GM15510 (cell line): ENCODE measurements around the gene INHBE.

Source experiments
- POLR2A ChIP-seq: IDR thresholded peaks from 3 replicates; pipeline ENCODE4 v1.6.1; 2011; ENCODE audit warnings: borderline replicate concordance; ENCODE audit not compliant: insufficient read length; ENCODE audit errors: extremely low read depth

INHBE gene, protein sequence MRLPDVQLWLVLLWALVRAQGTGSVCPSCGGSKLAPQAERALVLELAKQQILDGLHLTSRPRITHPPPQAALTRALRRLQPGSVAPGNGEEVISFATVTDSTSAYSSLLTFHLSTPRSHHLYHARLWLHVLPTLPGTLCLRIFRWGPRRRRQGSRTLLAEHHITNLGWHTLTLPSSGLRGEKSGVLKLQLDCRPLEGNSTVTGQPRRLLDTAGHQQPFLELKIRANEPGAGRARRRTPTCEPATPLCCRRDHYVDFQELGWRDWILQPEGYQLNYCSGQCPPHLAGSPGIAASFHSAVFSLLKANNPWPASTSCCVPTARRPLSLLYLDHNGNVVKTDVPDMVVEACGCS

DNA sequence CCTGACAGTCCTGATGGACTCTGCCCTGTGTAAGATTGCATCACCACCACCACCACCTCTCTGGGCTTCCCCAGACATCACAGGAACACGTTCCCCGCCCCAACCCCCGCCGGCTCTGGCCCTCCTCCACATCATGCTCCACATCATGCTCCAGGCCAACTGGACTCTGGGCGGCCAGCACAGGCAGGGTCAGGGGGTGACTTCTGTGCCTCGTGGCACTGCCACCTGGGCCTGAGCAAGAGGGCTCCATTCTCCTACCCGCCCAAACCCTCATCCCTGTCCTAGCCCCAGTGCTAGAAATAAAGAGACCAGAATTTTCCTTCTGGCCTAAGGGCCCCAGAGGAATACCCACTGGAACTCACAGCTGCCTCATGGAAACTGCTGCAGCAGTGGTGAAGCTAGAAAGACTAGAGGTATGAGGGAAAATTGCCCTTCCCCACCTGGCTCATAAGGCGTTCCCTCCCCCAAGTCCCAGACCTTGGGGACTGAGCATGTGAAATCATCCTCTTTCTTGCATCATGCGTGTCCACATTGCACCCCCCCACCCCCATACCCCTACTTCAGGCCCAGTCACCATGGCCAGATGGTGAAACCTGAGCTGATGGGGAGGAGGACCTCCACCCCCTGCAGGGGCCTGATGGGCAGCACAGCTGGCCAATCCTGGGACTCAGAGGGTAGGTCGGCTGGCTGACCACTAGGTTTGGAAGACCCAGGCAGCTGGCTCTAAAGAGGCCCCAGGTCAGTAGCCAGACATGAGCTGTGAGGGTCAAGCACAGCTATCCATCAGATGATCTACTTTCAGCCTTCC lies at the start of gene INHBE:
Gene INHBE, plus strand, starts transcription at position 742 of the 808 bp plus-strand sequence. CDS start 230 bp downstream, outside the sequence.
- TF ChIP-seq POLR2A: no peak

DNA sequence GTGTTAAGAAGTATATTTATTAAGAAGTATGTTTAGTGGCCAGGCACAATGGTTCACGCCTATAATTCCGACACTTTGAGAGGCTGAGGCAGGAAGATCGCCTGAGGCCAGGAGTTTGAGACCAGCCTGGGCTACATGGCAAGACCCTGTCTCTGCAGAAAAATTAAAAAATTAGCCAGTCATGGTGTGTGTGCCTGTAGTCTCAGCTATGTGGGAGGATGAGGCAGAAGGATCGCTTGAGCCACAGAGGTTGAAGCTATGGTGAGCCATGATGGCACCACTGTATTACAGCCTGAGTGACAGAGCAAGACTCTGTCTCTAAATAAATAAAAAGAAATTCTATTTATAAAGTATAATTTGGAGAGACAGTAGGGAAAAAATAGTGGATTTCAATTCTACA lies 44.6 kb upstream of the INHBE start:
- no peak for TF ChIP-seq POLR2A

DNA sequence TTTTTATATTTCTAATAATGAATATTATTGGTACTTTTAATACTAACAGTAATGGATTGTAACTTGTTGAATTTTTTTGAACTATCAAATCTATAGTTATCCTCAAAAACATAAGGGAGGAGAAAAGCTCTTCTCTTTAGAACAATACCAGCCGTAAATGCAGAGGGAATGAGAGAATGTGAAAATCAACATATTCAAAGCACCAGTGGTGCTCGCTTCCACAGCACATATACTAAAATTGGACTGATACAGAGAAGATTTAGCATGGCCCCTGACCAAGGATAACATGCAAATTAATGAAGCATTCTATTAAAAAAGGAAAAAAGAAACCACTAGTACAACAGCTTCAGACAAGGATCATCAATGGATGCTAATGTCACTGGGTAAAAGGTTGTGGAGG lies 40.0 kb upstream of the INHBE start:
- TF ChIP-seq POLR2A: no peak

- TF ChIP-seq POLR2A: no peak
These were observed 38.8 kb upstream of the INHBE start for GRCh38 chr12:57416039-57416996.

DNA sequence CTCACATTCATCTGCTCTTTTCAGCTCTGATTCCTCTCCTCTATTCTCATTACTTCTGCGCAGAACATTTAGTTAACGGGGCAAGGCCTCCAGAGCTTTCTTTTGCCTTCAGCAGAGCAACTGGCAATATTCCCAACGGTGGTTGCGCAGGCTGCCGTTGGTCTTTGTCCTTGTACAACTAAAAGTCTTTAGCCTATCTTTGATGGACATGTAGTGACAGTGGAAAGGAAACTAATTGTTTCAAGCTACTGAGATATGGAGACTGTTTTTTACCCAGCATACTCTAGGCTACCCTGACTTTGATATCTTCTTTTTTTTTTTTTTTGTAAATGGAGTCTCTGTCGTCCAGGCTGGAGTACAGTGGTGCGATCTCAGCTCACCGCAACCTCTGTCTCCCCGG lies 36.9 kb upstream of the INHBE start:
- no peak for TF ChIP-seq POLR2A

- no peak for TF ChIP-seq POLR2A
These were observed 35.6 kb upstream of the INHBE start for GRCh38 chr12:57419495-57419894.

- TF ChIP-seq POLR2A: no peak
These were observed 34.6 kb upstream of the INHBE start for GRCh38 chr12:57420482-57420881.

GRCh38 chr12:57428965-57429364 lies 26.1 kb upstream of the INHBE start:
- TF ChIP-seq POLR2A: no peak

- no peak for TF ChIP-seq POLR2A
These were observed 25.5 kb upstream of the INHBE start for GRCh38 chr12:57429473-57430111.

DNA sequence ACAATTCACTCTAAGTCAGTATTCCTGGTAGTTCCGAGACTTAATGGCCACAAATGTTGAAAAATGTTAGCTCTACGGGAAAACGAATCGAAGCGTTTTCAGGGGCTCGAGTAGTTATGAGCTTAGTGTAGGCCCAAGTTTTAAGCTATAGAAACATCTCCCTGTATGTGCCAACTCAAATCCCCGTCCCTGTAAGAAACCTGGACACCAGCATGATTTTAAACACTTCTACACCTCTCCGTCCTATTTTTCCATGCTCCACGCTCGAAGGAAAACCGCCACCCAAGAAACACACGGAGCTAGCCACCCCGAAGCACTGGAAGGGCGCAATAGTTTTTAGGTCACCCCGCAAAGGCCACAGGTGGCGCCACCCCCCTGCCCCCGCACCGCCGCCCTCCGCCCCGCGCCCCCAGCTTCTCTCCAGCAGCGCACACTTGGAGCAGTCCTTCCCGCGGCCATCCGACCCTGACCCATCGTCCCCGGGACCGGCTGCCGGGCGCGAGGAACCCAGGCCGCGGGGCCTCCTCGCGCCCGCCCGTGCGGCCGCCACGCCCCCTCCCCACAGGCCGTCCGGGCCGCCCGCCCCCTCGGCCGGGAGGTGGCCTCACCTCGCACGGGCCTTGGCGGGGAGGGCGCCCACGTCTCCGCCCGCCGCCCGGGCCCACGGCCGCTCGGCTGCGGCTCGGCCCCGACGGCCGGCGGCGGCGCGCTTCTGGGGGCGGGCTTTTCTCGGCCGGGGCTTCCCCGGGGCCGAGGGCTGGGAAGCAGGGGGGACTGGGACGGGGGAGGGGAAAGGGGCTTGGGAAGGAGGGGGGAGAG lies 24.8 kb upstream of the INHBE start:
- TF ChIP-seq POLR2A: no peak

DNA sequence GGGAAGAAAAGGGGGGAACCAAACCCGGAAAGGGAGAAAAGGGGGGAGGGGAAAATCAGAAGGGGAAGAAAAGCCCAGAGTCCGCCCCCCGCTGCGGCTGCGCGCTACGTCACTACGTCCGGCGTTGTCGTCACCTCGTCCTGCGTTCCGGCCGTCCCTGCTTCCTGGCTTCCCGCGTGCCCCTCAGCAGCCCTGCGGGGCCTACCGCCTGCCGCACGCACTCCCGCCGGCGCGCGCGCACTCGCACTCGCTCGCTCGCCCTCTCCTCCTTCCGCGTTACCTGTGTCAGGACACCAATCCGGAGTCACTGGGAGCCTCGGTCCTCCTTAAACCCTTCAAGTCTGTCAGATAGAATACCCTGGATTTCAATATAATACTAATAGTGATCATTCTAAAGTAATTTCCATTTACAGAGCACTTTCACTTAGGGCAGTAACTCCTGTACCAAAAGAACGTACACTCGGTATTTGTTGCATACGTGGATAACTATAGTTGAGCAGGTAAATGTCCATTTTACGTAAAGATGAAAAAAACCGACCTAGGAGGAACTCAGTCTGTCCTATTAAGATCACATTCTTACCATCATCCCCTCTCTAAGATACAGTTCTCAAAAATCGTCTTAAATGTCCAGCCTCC lies 24.1 kb upstream of the INHBE start, which contains the start of gene R3HDM2:
Gene R3HDM2, minus strand, starts transcription at position 113 of the 636 bp plus-strand sequence. CDS start 120,615 bp downstream, outside the sequence.
- peak; percentile 97 for TF ChIP-seq POLR2A

DNA sequence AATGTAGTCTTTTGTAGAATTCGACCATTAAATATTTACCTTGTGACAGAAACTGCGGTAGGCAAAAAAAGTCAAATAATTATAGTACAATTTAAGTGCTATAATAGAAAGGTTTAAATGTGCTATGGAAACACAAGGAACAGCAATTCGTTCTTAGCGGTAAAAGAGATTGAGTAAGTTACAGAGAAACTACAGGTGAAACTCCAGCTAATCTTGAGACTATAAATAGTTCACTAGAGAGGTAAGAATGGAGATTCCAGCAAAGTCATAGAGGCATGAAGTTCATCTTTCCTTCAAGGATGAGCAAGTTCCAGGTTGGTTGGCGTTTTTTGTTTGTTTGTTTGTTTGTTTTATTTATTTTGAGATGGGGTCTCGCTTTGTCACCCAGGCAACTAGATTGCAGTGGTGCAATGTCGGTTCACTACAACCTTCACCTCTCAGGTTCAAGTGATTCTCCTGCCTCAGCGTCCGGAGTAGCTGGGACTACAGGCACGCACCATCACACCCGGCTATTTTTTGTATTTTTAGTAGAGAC lies 23.4 kb upstream of the INHBE start:
- no peak for TF ChIP-seq POLR2A

- TF ChIP-seq POLR2A: no peak
These were observed 21.7 kb upstream of the INHBE start for GRCh38 chr12:57433370-57433769.
